ENCODE data around the gene CTU2.

Gene CTU2

DNA sequence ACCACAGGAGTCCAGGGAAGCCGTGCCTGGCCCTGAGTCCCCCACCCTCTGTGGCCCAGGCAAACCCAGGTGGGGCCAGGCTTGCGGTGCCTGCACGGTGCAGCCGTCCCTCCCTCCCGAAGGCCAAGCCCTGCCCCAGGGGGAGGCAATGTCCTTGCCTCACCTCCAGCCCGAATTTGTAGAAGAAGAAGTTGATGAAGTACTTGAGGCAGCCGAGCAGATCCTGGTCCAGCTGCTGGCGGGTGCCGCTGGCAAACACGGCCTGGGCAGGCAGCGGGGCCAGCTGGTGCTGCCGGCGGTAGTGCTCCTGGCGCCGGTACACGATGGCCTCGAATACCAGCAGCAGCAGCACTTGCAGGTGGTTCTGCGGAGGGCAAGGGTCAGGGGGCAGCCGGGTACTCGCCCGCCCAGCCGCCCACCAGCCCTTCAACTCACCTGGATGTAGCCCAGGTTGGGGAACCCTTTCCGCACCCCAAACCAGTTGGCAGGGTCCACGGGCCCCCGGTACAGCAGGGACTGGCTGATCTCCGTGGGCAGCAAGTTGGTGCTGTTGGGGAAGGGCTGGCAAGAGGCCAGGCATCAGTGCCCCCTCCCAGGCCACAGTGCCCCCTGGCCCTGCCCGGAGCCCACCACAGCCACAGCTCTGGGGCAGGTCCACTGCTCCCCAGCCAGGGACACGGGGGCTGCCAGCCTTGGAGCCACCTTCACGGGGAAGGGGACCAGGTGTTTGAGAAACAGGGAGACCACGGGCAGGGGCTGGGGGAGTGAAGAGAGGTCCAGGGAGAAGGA is 26.1 kb downstream of the CTU2 start:
- no peak for DNase-seq

DNA sequence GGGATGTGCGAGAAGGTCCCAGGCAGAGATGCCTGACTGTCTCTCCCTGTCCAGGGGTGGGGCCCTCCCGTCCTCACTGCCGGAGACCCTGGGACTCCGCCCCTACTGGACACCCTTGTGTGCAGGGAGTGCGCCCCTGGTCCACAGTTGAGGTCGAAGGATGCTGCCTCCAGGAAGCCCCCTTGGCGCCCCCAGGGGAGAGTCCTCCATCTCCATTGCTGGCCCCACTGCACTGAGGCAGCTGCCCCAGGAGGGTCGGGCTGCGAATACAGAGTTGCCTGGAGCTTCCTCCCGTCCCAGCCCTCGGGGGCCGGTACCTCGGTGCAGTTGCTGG is 26.6 kb downstream of the CTU2 start:
- no peak for DNase-seq

- no peak for DNase-seq
These were observed 27.5 kb downstream of the CTU2 start for GRCh38 chr16:88733630-88734360.

- DNase-seq: no peak
These were observed 28.0 kb downstream of the CTU2 start for GRCh38 chr16:88734361-88734728.

GRCh38 chr16:88735121-88735520 is 28.8 kb downstream of the CTU2 start:
- DNase-seq: no peak

DNA sequence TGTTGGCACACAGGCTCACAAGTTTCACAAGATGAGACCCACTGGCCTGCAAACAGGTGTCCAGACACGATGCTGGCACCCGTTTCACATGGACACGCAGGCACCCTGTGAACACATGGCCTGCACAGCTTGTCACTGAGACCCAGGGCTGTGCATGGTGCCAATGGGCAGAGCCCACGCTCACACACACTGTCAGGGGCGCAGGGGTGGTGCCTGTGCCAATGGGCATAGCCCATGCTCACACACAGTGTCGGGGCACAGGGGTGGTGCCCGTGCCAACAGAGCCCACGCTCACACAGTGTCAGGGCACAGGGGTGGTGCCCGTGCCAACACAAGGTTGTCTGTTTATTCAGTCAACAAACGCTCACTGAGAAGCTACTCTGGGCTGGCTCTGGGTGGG is 29.3 kb downstream of the CTU2 start:
- DNase-seq: no peak

DNA sequence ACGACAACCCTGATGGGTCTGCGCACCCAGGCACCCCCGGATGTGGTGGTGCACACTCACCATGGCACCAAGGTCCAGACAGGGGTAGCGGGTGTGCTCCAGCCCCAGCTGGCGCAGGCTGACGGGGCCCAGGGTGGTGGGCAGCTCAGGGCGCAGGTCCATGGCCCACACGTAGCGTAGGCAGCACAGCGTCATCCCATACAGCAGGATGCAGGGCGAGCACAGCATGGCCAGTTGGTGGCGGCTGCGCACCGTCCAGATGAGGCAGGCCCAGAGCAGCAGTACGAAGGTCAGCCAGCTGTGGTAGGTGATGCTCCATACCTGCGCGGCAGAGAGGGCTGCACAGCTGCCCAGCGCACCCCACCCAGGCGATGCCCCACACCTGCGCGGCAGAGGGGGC is 29.8 kb downstream of the CTU2 start:
- DNase-seq: no peak

DNA sequence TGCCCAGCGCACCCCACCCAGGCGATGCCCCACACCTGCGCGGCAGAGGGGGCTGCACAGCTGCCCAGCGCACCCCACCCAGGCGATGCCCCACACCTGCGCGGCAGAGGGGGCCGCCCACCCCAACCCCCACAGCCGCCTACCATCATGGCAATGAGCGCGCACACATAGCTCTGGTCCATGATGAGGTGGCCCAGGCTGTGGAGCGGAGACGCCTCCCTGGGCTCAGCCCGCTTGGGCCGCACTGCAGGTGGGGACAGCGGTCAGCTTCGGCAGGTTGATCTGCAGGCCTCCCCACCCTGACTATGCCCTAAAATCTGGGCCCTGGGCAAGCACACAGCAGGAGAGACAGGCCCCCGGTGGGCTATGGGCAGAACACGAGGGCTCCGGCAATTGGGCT is 30.2 kb downstream of the CTU2 start:
- no peak for DNase-seq

DNA sequence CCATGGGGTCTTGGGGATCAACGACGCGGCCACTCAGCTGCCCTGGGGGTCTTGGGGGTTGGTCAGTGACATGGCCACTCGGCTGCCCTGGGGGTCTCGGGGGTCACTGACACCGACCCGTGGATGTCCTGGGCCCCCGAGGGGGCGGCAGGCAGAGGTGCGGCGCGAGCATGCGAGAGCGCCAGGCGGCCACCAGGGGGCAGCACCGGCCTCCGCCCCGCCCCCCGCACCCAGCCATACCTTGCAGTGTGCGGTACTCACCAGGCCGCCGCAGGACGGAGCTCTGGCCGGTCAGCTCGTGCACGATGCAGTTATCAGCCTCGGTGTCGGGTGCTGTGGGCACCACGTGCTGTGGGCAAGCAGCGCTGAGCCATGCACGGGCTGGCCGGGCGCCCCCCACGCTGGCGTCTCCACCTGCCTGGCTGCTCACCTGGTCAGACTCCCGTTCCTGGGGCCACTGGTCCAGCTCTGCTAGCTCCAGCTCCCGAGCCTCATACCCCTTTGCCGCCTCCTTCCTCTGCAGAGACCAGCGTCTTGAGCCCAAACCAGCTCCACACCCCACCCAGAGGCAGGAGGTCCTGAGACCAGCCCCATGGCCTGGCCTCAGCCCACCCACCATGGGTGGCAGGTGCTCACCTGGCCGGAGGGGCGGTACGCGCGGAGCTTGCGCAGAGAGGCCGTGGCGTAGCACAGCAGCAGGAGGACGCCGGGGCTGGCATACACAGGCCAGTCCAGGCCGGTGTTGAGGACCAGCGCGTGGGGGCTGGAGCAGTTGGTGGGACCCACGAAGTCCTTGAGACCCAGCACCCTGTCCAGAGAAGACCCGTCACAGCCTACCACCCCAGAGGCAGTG is 31.2 kb downstream of the CTU2 start:
- DNase-seq: peak; percentile 81 to 88

- DNase-seq: no peak
These were observed 32.1 kb downstream of the CTU2 start for GRCh38 chr16:88738151-88739084.

DNA sequence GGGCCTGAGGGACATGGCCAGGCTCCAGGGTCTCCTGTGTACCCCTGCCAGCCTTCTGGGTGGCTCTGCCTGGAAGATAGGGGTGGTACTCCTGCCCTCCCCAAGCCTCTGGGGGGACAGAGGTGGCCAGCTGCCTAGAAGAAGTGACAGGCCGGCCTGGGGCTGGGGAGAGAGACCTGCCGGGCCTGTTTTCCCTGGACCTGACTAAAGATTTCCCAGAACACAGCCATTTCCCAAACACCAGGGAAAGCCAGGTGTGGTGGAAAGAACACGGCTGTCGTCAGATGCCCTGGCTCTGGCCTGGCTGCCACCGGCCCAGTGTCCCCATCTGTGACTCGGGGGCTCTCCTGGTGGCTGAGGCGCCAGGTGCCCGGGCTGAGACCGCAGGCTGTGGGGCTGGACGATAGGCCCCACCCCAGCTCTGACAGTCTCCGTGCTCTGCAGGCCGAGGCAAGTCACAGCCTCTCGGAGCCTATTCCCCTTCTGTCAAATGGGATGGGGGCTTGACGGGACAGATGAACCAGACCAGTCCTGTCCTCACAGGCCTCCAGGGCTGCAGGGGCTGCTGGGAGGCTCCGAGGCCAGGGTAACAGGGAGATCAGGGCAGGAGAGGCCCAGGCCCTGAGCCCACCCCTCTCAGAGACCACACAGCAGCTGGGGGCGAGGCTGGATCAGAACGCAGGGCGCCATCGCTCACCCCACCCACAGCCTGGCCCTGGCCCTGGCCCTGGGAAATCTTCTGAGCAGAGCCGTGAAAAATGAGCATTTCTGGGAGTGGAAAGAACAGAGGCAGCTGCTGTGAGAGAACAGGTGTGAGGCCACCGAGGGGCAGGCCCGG is 33.1 kb downstream of the CTU2 start:
- no peak for DNase-seq

DNA sequence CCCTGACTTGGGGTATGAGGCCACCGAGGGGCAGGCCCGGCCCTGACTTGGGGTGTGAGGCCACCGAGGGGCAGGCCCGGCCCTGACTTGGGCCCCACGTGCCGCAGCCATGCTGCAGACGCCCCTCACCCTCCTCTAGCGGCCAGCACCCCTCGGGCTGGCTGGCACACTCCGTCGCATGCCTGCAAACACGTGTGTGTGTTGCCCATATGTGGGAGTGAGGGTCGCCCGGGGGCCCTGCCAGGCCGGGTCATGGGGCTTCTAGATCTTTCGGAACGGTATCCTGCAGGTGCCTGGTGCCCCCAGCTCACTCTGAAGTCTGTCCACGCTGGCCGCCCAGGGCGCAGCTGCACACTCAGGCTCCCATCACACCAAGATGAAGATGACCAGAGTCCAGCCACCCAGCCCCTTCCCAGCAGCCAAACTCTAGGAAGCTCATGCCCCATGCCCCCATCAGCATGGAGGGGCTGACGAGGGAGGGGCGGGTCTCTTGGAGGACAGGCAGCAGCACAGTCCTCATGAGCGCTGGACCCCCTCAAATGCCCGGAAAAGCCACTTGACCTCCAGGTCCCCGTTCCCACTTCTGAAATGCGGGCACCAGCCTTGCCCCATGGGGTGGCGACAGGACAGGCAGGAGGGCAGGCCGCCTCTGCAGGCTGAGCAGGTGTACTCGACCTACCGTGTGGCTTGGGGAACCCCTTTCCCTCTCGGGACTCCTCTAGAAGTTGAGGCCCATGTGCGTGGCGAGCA is 33.8 kb downstream of the CTU2 start:
- no peak for DNase-seq

- DNase-seq: no peak
These were observed 34.4 kb downstream of the CTU2 start for GRCh38 chr16:88740727-88741055.

DNA sequence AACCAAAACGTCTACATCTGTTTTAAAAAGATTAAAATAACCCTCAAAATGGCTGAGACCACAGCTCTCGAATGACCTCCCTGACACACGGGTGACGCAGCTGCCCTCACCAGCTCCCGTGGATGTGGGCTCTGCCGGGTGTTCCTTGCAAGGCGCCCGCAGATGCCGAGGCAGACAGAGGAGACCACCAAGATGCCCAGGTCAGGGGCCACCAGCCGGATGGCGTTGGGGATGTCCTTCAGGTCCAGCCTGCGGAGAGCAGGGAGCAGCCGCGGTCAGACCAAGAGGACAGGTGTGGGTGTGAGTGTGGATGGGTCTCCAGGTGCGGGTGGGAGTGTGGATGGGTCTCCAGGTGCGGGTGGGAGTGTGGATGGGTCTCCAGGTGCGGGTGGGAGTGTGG is 35.1 kb downstream of the CTU2 start:
- no peak for DNase-seq

- no peak for DNase-seq
These were observed 36.7 kb downstream of the CTU2 start for GRCh38 chr16:88742896-88743605.

DNA sequence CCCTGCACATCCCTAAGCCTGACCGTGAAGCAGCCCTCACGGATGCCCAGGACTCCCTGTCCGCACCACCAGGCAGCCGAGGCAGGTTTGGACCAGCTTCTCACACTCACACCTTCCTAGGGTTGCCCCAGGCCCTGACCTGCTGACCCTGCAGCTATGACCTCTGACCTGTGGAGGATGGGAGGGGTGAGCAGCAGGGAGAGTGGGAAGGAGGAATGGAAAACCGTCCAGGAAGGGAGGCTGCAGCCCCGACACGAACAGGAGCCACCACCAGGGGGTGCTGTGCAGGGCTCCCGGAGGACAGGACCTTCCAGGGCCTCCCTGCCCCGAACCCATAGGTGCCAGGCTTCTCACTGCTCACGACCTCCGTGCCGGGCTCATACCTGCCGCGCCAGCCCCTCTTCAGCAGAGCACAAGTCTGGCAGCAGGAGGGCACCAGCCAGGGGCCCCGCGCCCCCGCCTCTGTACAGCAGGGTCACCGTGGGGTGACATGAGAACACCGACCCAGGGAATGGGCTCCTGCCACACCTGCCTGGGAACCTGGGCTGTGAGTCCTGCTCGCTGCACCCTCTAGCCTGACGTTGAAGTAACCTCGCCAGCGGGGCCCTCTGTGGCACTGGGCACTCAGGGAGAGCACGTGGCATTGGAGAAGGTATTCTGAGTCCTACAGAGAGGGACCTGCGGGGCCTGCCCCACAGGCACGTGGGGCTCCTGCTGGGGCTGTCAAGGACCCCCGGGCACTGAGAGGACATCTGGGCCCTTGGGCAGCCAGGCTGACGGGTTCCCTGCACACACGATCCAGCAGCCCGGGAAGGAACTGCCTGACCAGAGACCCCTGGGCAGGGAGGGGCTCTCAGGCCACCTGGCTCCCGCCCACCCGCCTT is 37.6 kb downstream of the CTU2 start:
- peak; percentile 81 for DNase-seq

- DNase-seq: no peak
These were observed 38.5 kb downstream of the CTU2 start for GRCh38 chr16:88744577-88745521.

DNA sequence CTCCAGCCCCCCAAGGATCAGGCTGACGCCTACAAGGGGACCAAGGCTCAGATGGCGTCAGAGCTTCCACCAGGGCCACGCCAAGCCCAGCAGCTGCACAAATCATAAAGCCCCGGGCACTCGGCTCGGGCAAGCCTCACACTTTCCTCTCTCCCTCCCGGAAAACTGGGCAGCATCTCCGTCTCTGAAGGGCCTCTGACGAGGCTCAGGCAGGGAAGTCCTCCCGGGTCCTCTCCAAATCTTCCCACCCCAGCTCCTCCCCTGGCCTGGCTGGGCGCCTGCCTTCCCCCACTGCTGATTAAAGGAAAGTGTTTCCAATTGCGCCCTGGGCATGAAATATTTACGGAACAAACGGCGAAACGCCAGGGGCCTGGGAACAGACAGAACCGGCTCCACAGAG is 40.2 kb downstream of the CTU2 start:
- no peak for DNase-seq

All from activated T-cell treated with anti-CD3 and anti-CD28 coated beads, Interleukin-2, amount 50 U/mL, for 48 hours (primary cell).